SH-SY5Y (cell line): ENCODE data around the gene VSX1.

Source experiments
- GATA2 ChIP-seq: IDR thresholded peaks from 2 replicates; pipeline ENCODE4 v1.6.1; 2011; ENCODE audit warnings: mild to moderate bottlenecking, low read depth, low read length
- GATA3 ChIP-seq: IDR thresholded peaks from 2 replicates; pipeline ENCODE4 v1.6.1; 2011; ENCODE audit warnings: low read depth, mild to moderate bottlenecking, low read length, moderate library complexity

DNA sequence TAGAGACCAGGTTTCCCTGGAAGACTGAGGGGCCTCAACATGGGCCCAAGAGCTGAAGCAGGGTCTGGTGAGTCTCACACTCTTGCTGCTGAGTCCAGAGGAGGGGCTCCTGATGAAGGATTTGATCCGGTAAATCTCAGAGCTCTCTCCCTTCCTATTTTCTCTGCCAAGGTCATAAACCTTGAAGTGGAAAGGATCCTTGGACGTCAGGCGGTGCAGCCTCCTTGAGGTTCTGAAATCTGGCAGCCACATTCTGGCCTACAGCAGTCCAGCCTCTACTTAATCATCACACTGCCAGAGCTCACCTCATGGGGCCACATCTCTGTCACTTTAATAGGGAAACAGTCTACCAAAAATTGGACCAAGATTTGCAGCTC lies 48.0 kb downstream of the VSX1 start:
- no peak for TF ChIP-seq GATA3
- TF ChIP-seq GATA2 = no peak
